Keratinocyte (primary cell): ENCODE data around the gene STX7. TPM values are rescaled to one million over a fixed set of nuclear protein-coding genes. Genes with fewer than 3 reads are reported as not detected.

Experiments
- DNase-seq: peaks from one replicate; pipeline ENCODE4 v3.0.0-alpha.2; 2011; ENCODE audit warnings: low read depth, missing footprints, low spot score
- FAIRE-seq: peaks from 2 replicates; lab custom pipeline; 2011; peaks lifted over from hg19 to GRCh38; lab: Jason Lieb, UNC
- H2AFZ ChIP-seq: 2 replicates; pipeline ENCODE4 v1.6.0; 2012; ENCODE audit warnings: low read length, control low read depth, inconsistent platforms; ENCODE audit not compliant: control insufficient read depth
- H3K27ac ChIP-seq: 2 replicates; pipeline ENCODE4 v1.5.1; 2011; ENCODE audit warnings: low read length; ENCODE audit not compliant: control insufficient read depth, insufficient read depth
- H3K27me3 ChIP-seq: 3 replicates; pipeline ENCODE4 v1.6.0; 2011; ENCODE audit warnings: low read length; ENCODE audit not compliant: control insufficient read depth, insufficient read depth; ENCODE audit errors: extremely low read depth
- H3K36me3 ChIP-seq, 2 experiments: 2 replicates in 1 of 2; 3 replicates in 1 of 2; pipeline ENCODE4 v1.5.1; 2011; ENCODE audit warnings: low read length in 2 of 2, mild to moderate bottlenecking in 1 of 2; ENCODE audit not compliant: control insufficient read depth in 2 of 2, insufficient read depth in 2 of 2; ENCODE audit errors: extremely low read depth in 1 of 2
- H3K4me1 ChIP-seq: 3 replicates; pipeline ENCODE4 v1.5.1; 2011; ENCODE audit warnings: low read length; ENCODE audit not compliant: control insufficient read depth, insufficient read depth; ENCODE audit errors: extremely low read depth
- H3K4me2 ChIP-seq: 3 replicates; pipeline ENCODE4 v1.6.0; 2011; ENCODE audit warnings: low read depth, low read length; ENCODE audit not compliant: control insufficient read depth, insufficient read depth; ENCODE audit errors: extremely low read depth
- H3K4me3 ChIP-seq, 3 experiments: fragments of 200-600 bp in 1 of 3; sonication (generic) in 1 of 3; 2 replicates in 2 of 3; 3 replicates in 1 of 3; pipeline ENCODE4 v1.5.1; 2011 to 2016; ENCODE audit warnings: low read length in 3 of 3, mild to moderate bottlenecking in 3 of 3, control low read depth in 2 of 3, inconsistent platforms in 1 of 3, low read depth in 1 of 3, mixed read lengths in 1 of 3, mixed run types in 1 of 3, moderate library complexity in 1 of 3; ENCODE audit not compliant: control insufficient read depth in 2 of 3, insufficient read depth in 2 of 3; ENCODE audit errors: extremely low read depth in 1 of 3
- H3K79me2 ChIP-seq: 2 replicates; pipeline ENCODE4 v1.6.0; 2012; ENCODE audit warnings: low read length; ENCODE audit not compliant: control insufficient read depth, insufficient read depth
- H3K9ac ChIP-seq: 3 replicates; pipeline ENCODE4 v1.6.0; 2011; ENCODE audit warnings: low read length; ENCODE audit not compliant: control insufficient read depth, insufficient read depth; ENCODE audit errors: extremely low read depth
- H3K9me1 ChIP-seq: 3 replicates; pipeline ENCODE4 v1.6.0; 2011; ENCODE audit warnings: low read length; ENCODE audit not compliant: control insufficient read depth, insufficient read depth; ENCODE audit errors: extremely low read depth
- H3K9me3 ChIP-seq: 2 replicates; pipeline ENCODE4 v1.5.1; 2012; ENCODE audit warnings: low read depth, low read length; ENCODE audit not compliant: control insufficient read depth
- H4K20me1 ChIP-seq: 3 replicates; pipeline ENCODE4 v1.6.0; 2011; ENCODE audit warnings: low read length; ENCODE audit not compliant: control insufficient read depth, insufficient read depth; ENCODE audit errors: extremely low read depth
- CTCF ChIP-seq, 3 experiments: IDR thresholded peaks in 1 of 3; conservative IDR thresholded peaks in 1 of 3; optimal IDR thresholded peaks in 1 of 3; 2 replicates in 2 of 3; 3 replicates in 1 of 3; pipeline versions ENCODE3 to v1.5.1; 2011; ENCODE audit warnings: low read length in 3 of 3, mild to moderate bottlenecking in 3 of 3, moderate library complexity in 2 of 3, control low read depth in 1 of 3, inconsistent platforms in 1 of 3; ENCODE audit not compliant: insufficient read depth in 2 of 3; ENCODE audit errors: extremely low read depth in 1 of 3
- EZH2 ChIP-seq: IDR thresholded peaks from one replicate; pipeline ENCODE4 v1.6.1; 2012; ENCODE audit warnings: inconsistent platforms, mild to moderate bottlenecking, low read length, moderate library complexity
- dilution Hi-C: fragments of 300-500 bp; cut with MboI; formaldehyde crosslinking; loops from one replicate; pipeline ENCODE4 v1.7.0; 2020; ENCODE audit warnings: low sequenced_read_pairs; ENCODE audit not compliant: extremely low pct_ligation_motif_present
- polyA plus RNA-seq, 5 experiments: library from polyadenylated mRNA; depleted of rRNA in 3 of 5; stranded (reverse) in 3 of 5; stranded (forward) in 1 of 5; unstranded in 1 of 5; fragments of >200 nt; gene quantifications; 1 replicate in 1 of 5; 2 replicates in 3 of 5; 3 replicates in 1 of 5; pipeline versions ENCODE4 v1.2.1 to v1.2.3, GENCODE V29; 2011 to 2012; ENCODE audit warnings: missing spikeins in 2 of 5, low read depth in 1 of 5, low replicate concordance in 1 of 5

Gene STX7
- polyA plus RNA-seq, 1 donor (not counting 4 experiments of a cell fraction or from before 2014, with no cell fraction given) = 41.0 TPM

- H3K9me1 ChIP-seq = no peaks in the 10 kb centered on the region
- no peak for FAIRE-seq
- no peak overlapping the region for H3K4me2 ChIP-seq
- H3K9ac ChIP-seq = no peak overlapping the region
- H3K27me3 ChIP-seq = no peaks in the 10 kb centered on the region
- no peak overlapping the region for H3K27ac ChIP-seq
- no peak overlapping the region for H3K4me3 ChIP-seq
- no peak for TF ChIP-seq EZH2
- TF ChIP-seq CTCF (optimal IDR thresholded peaks at IDR 0.05 in 1 of 3, IDR thresholded peaks at IDR 0.05 in 1 of 3, conservative IDR thresholded peaks at IDR 0.05 in 1 of 3; ENCODE audit: extremely low read depth in 1 of 3, insufficient read depth in 2 of 3, low read length in 3 of 3) = no peak
- H2AFZ ChIP-seq = no peak overlapping the region
- no peaks in the 10 kb centered on the region for H3K9me3 ChIP-seq
- no peaks in the 10 kb centered on the region for H4K20me1 ChIP-seq
- peaks cover 9% of the 10 kb centered on the region for H3K4me1 ChIP-seq
- no peaks in the 10 kb centered on the region for H3K36me3 ChIP-seq
- no peaks in the 10 kb centered on the region for H3K79me2 ChIP-seq
- DNase-seq = no peak
- dilution Hi-C loops = no loop called here
Measured at GRCh38 chr6:132443206-132443605, 69.7 kb downstream of the STX7 start.

- Histone ChIP-seq H3K27ac (no peak overlapping the region), H3K4me2 (no peak overlapping the region), H3K4me1 (no peaks in the 10 kb centered on the region), H3K9ac (no peak overlapping the region), H3K4me3 (no peak overlapping the region), H3K79me2 (no peaks in the 10 kb centered on the region), H4K20me1 (no peaks in the 10 kb centered on the region), H3K27me3 (no peaks in the 10 kb centered on the region), H3K36me3 (no peaks in the 10 kb centered on the region), H2AFZ (no peak overlapping the region), H3K9me3 (no peaks in the 10 kb centered on the region), H3K9me1 (no peaks in the 10 kb centered on the region)
- FAIRE-seq (no peak), DNase-seq (no peak)
- no peak for TF ChIP-seq EZH2
- TF ChIP-seq CTCF (optimal IDR thresholded peaks at IDR 0.05 in 1 of 3, IDR thresholded peaks at IDR 0.05 in 1 of 3, conservative IDR thresholded peaks at IDR 0.05 in 1 of 3; ENCODE audit: extremely low read depth in 1 of 3, insufficient read depth in 2 of 3, low read length in 3 of 3) = no peak
- dilution Hi-C loops = no loop called here
Measured at GRCh38 chr6:132430110-132430509, 82.8 kb downstream of the STX7 start.
